HG02759 (cell line): ENCODE measurements around the gene FCRL4.

Source experiments
- ATAC-seq: cut with Tn5 transposase; IDR thresholded peaks from one replicate; pipeline ENCODE4 v1.9.1; 2021; ENCODE audit warnings: mild to moderate bottlenecking, moderate library complexity; ENCODE audit not compliant: unreplicated experiment

The FCRL4 gene

DNA sequence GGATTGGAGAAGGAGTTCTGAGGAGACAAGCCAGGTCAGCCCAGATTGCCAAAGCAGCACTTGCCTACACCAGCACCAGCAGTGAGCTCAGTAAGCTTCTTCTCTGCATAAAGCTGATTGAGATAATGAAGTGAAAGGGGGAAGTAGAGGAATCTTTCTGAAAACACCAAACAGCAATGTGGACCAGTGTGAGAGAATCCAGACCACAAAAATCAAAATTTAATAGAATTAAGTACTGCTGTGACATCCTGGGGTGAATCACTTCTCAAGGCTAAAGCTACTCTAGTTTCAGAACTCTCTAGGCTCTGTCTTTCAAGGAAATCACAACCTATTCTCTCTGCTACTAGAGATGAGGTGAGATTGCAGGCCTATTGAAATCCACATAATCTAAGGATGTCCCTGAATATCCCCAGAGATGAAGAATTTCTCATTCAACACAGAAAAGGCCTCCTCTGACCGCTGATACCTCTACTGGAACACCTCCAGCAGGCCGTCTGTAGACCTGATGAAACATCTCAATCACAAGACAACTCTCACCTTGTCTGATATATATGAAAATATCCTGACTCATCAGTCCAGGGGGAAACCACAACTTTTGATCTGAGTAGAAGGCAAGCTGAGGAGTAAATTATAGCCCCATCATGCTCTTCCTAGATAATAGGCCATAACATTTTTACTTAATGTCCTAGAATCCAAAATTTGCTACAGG is at the start of gene FCRL4:
FCRL4 (minus strand) TSS at position 127 of the 709 bp plus-strand sequence. CDS start 141 bp downstream, outside the sequence.
- peak; percentile 58 for ATAC-seq

DNA sequence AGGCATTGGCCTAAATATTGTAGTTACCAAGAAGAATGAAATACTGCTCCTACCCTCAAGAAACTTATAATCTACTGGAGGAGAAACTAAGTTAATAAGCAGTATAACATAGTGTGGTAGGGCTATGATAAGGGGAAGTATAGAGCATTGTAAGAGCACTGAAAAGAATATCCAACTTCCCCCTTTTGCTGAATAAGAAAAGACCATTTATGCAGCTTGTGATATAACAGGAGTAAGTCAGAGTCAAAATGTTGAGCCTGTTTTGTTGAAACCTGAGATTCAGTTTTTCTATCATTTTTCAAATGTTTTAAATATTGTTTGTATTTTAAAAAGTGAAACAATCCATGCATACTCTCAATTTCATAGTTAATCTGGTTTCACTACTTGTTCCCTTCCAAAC is 48.3 kb upstream of the FCRL4 start:
- no peak for ATAC-seq

DNA sequence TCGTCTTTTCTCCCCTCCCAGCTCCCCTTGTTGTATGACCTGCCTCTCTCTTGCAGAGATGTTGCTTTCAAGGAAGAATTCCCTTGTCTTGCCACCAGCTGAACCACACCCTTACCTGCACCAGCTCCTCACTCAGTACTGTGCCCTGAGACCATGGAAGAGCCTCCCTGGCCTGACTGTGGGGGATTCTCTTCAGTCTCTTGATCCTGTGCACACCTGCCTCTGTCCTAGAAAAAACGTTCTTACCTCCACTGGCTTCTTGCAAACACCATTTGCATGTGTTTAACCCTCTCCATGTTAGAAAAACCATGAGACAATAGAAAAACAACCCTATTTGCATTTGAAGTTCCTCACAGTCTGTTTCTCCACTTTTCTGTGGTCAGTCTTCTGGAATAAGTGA is 43.3 kb upstream of the FCRL4 start:
- no peak for ATAC-seq

DNA sequence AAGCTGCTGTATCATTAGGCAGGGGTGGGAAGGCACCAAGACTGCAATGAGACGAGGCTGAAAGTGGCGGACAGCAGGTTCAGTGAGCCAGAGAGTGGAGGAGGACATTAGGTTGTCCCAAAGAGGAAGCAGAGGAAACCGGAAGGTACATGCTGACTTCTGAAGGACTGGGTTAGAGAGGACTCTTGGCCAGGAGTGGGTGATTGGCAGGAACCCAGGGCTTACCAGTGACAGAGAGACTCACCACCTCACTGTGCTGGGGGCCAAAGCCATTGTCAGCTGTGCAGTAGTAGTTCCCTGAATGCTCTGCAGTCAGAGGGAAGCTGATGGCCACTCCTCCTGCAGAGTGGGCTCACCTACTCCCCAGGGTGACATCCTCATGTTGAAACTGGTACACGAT is 41.9 kb upstream of the FCRL4 start:
- no peak for ATAC-seq

- no peak for ATAC-seq
These were observed 30.9 kb upstream of the FCRL4 start for GRCh38 chr1:157628773-157629172.

GRCh38 chr1:157626099-157626498 is 28.2 kb upstream of the FCRL4 start:
- peak; percentile 75 for ATAC-seq

- no peak for ATAC-seq
These were observed 26.6 kb upstream of the FCRL4 start for GRCh38 chr1:157624471-157624870.

DNA sequence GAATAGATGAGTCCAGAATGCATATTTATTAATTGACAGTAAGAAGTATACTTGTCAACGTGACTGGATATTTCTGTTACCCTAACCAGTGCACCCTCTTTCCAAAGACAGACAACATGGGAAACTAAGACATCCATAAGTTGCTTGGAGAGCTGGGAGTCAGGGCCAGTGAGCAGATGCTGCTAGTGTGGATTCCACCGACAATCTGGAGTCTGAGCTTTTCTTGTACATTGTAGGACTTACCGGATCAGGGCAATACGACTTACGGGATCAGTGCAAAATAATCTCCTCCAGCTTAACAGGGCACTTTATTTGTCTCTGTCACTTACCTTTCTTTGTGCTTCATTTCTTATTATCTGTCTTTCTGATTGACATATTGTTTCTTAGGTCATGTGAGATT is 24.6 kb upstream of the FCRL4 start:
- no peak for ATAC-seq

DNA sequence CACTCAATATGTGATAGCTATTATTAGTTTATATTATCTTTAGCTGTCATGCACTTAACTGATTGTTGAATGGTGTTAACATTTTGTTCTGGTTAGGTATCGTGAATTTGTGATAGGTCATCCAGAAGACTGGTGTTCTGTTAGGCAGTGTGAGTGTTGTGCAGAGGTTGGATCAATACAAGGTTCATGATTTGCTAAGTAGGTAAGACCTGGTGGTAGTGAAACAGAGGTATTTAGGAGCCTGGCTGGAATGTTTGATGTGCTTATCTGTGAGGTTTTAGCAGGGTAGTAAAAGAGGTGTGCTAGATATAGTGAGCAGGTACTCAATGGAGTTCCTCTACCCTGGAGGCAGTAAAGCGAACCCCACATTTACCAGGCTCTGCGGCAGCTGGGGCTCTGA is 20.3 kb upstream of the FCRL4 start:
- ATAC-seq = no peak

DNA sequence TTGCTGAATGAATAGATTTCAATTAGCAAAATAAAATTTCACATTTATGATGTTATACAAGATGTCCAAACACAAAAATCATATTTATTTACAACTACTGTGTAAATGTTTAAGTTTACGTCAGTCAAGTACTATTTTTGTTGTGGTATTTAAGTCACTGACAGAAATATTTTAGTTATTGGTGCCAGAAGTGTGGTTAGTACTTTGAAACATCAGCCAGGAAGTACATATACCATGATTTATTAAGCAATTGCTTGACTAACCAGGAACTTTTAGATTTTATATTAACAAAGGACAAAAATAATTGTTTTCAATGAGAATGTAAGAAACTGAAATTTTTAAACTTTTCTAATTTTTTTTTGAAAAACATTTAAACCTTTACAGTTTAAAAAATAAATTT is 2.4 kb upstream of the FCRL4 start:
- no peak for ATAC-seq

- ATAC-seq = peak; percentile 53
These were observed 1.5 kb downstream of the FCRL4 start for GRCh38 chr1:157596384-157596783.

- peak; percentile 73 for ATAC-seq
These were observed 2.5 kb downstream of the FCRL4 start for GRCh38 chr1:157595356-157595755.

DNA sequence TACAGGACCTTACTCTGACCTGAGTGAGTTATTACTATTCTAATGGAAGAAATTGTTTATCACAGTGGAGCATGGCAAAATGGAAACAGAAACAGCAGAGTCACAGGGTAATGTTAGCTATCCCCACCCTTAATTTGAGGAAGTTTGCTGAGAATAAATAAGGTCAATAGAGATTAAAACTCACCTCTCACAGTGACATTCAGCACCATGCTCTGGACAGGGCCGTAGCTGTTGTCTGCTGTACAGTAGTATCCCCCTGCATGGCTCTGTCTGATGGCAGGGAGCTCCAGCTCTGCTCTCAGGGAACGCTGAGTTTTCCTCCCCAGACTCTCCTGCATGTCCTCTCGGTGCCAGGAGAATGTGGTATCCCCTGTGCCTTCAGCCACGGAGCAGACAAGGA is 11.9 kb downstream of the FCRL4 start:
- no peak for ATAC-seq

GRCh38 chr1:157584503-157584902 is 13.4 kb downstream of the FCRL4 start:
- peak; percentile 42 for ATAC-seq

DNA sequence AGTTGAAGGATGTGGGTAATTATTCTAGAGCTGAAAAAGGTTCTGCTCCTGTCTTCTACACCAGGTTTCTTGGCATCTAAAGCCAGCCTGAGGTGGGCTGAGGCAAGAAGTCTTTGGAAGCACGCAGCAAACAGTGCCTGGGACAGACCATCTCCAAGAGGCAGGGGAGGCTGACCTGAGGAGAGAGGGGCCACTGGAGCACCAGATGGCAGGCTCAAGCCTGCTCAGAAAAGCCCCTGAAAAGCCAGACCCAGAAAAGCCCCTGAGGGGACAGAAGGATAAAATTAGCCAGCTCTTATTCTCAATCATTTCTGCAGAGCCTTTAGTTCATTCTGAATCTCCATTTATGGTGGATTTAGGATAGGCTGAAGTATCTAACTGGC is 17.1 kb downstream of the FCRL4 start:
- no peak for ATAC-seq

DNA sequence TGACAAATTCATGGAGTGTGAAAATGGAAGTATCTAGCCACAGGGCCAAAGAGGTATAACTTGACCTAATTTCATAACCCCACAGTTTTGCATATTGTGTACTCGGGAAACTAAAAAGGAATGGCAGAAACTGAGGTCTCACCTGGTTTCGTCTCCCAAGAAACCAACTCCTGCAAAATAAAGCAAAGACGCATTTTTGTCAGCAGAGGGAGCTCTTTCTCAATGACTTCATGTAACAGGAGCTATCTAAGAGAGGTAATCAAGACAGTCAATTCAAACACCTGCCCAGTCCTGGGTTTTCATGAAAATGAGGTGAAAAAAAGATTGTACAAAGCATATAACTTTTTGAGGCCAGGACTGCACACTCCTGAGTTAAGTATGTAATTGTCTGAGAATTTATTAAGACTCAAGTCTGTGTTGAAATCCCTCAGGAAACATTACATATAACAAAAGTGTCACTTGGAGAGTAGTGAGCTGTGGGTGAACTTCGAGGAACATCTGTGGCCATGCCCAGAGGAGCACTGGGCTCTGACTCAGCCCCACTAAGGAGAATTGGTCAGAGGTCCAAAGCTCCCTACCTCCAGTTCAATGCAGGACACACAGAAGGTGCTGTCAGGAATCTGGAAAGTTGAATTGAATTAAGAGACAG is 17.6 kb downstream of the FCRL4 start:
- ATAC-seq = peak; percentile 37

DNA sequence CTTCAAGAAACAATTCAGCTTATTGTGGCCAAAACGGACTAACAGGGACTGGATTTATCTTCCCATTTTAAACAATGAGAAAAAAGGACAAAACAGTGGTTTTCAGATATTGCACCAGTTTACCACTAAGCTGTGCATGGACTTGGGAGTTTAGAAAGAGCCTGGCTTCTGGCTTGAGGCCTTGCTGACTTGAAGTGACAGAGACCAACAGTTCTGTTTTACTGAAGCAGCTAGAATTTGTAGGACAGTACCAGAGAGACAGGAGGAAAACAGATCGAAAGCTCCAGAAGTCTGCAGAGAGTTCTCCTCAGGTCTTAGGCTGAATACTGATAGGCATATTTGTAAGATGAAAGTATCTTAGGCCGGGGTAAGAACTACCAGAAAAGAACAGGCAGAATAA is 20.5 kb downstream of the FCRL4 start:
- no peak for ATAC-seq

DNA sequence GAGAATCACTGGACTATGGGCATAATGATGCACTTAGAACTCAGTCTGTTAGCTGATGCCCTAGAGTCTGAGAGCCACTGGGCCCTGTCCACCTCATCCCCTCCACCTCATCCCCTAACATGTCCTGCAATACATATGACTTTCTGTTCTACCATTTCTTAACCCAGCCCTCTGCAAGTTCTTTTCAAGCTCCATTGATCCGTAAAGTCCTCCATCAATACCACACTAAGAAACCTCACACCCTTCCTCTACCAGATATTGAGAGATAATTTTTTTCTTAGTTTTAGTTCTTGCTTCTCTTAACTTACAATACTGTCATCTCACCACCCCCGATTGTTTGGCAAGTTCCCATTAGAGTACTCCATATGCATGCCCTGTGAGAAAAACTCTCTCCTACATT is 22.1 kb downstream of the FCRL4 start:
- peak; percentile 73 for ATAC-seq

DNA sequence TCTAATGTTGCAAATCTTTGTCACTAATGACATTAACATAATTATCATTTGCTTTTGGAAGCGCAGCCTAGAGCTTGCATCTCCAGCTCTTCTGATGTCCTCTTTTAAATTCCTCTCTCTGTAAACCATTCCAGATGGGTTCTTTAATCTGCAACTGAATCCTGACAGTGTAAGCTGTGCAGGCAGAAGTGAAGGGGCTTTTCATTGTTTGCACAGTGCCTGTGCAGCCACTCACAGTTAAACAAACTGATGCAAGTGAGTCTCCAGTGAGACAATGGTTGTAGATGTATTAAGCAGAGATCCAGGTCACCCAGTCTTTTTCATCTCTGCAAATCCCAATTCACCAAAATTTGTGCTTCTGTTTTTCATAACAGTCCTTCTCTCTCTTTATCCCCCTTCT is 23.0 kb downstream of the FCRL4 start:
- no peak for ATAC-seq

GRCh38 chr1:157566484-157567300 is 31.2 kb downstream of the FCRL4 start:
- ATAC-seq = peak; percentile 39

- peak; percentile 79 for ATAC-seq
These were observed 35.4 kb downstream of the FCRL4 start for GRCh38 chr1:157562515-157562914.

- no peak for ATAC-seq
These were observed 39.8 kb downstream of the FCRL4 start for GRCh38 chr1:157558119-157558518.
